GM12878 (cell line): ENCODE data around the gene KRTAP10-6.

Experiments used
- MXI1 ChIP-seq: fragments of 150-350 bp; IDR thresholded peaks from 2 replicates; pipeline ENCODE4 v1.6.1; 2011; ENCODE audit warnings: low read depth, mild to moderate bottlenecking, inconsistent platforms, low read length, improper control_type of control experiment
- POLR2A ChIP-seq: IDR thresholded peaks from 2 replicates; pipeline ENCODE4 v1.6.1; 2011; ENCODE audit warnings: low read depth, mild to moderate bottlenecking, low read length
- POLR2AphosphoS5 ChIP-seq: IDR thresholded peaks from 2 replicates; pipeline ENCODE4 v1.6.1; 2011; ENCODE audit warnings: mild to moderate bottlenecking, low read length, inconsistent platforms
- RAD21 ChIP-seq: IDR thresholded peaks from 2 replicates; pipeline ENCODE4 v1.6.1; 2011; ENCODE audit warnings: mild to moderate bottlenecking, low read depth, low read length, moderate library complexity; ENCODE audit not compliant: insufficient read depth
- RCOR1 ChIP-seq: conservative IDR thresholded peaks from 2 replicates; pipeline ENCODE4 v1.6.1; 2012; ENCODE audit warnings: low read depth, low read length, improper control_type of control experiment
- SREBF2 ChIP-seq: IDR thresholded peaks from 2 replicates; pipeline ENCODE4 v1.6.1; 2012; ENCODE audit warnings: mild to moderate bottlenecking, low read length
- TF ChIP-seq, protein P1 (sequence below), 3 experiments: IDR thresholded peaks in 2 of 3; conservative IDR thresholded peaks in 1 of 3; 2 replicates each; pipeline ENCODE4 v1.5.1; 2011; ENCODE audit warnings: low read depth in 3 of 3, low read length in 3 of 3, mild to moderate bottlenecking in 3 of 3, control low read depth in 2 of 3, moderate library complexity in 2 of 3, inconsistent platforms in 1 of 3, mixed read lengths in 1 of 3; ENCODE audit not compliant: control insufficient read depth in 2 of 3, insufficient read depth in 1 of 3; ENCODE audit errors: extremely low read depth in 1 of 3
- TF ChIP-seq, protein P2 (sequence below): fragments of 150-350 bp; IDR thresholded peaks from 2 replicates; pipeline ENCODE4 v1.6.1; 2016; ENCODE audit warnings: low read depth, low read length

DNA sequence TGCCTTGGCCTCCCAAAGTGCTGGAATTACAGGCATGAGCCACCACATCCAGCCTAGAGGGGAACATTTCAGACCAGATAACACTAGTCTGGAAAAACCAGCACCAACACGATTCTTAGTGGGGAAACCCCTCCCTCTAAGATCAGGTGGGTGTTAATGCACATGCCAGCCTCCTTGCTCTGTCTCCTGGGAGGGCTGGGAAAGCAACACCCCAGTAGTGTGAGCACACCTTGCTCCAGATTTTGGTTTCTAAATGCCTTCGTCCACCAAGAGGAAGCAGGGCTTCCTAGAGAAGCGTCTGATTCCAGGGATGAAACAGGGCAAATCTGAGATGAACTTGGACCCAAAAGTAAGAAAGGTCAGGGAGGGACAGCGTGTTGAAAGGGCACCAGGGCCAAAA is 21.0 kb downstream of the KRTAP10-6 start:
- TF ChIP-seq, protein P1, sequence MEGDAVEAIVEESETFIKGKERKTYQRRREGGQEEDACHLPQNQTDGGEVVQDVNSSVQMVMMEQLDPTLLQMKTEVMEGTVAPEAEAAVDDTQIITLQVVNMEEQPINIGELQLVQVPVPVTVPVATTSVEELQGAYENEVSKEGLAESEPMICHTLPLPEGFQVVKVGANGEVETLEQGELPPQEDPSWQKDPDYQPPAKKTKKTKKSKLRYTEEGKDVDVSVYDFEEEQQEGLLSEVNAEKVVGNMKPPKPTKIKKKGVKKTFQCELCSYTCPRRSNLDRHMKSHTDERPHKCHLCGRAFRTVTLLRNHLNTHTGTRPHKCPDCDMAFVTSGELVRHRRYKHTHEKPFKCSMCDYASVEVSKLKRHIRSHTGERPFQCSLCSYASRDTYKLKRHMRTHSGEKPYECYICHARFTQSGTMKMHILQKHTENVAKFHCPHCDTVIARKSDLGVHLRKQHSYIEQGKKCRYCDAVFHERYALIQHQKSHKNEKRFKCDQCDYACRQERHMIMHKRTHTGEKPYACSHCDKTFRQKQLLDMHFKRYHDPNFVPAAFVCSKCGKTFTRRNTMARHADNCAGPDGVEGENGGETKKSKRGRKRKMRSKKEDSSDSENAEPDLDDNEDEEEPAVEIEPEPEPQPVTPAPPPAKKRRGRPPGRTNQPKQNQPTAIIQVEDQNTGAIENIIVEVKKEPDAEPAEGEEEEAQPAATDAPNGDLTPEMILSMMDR (IDR thresholded peaks at IDR 0.05 in 2 of 3, conservative IDR thresholded peaks at IDR 0.05 in 1 of 3; ENCODE audit: control insufficient read depth in 2 of 3, extremely low read depth in 1 of 3, insufficient read depth in 1 of 3, low read depth in 3 of 3, low read length in 3 of 3), result no peak
- TF ChIP-seq POLR2AphosphoS5 (no peak), RAD21 (no peak), POLR2A (no peak), MXI1 (no peak), SREBF2 (no peak), RCOR1 (no peak)
- TF ChIP-seq, protein P2, sequence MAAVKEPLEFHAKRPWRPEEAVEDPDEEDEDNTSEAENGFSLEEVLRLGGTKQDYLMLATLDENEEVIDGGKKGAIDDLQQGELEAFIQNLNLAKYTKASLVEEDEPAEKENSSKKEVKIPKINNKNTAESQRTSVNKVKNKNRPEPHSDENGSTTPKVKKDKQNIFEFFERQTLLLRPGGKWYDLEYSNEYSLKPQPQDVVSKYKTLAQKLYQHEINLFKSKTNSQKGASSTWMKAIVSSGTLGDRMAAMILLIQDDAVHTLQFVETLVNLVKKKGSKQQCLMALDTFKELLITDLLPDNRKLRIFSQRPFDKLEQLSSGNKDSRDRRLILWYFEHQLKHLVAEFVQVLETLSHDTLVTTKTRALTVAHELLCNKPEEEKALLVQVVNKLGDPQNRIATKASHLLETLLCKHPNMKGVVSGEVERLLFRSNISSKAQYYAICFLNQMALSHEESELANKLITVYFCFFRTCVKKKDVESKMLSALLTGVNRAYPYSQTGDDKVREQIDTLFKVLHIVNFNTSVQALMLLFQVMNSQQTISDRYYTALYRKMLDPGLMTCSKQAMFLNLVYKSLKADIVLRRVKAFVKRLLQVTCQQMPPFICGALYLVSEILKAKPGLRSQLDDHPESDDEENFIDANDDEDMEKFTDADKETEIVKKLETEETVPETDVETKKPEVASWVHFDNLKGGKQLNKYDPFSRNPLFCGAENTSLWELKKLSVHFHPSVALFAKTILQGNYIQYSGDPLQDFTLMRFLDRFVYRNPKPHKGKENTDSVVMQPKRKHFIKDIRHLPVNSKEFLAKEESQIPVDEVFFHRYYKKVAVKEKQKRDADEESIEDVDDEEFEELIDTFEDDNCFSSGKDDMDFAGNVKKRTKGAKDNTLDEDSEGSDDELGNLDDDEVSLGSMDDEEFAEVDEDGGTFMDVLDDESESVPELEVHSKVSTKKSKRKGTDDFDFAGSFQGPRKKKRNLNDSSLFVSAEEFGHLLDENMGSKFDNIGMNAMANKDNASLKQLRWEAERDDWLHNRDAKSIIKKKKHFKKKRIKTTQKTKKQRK, result no peak
